Suprapubic skin (tissue), 4 donors: ENCODE results near the gene UBE2Z.

Experiments used
- CTCF ChIP-seq, 2 donors: fragments of 200-600 bp in 1 of 2; fragments of 450-650 bp in 1 of 2; sonication (generic) in 1 of 2; IDR thresholded peaks; one replicate each; pipeline ENCODE4 v1.5.1; 2016 to 2019; ENCODE audit warnings: antibody characterized with exemption in 2 of 2, mild to moderate bottlenecking in 1 of 2, moderate library complexity in 1 of 2
- POLR2A ChIP-seq, 2 donors: fragments of 450-650 bp; IDR thresholded peaks; one replicate each; pipeline ENCODE4 v1.6.1; 2017; ENCODE audit warnings: antibody characterized with exemption in 2 of 2, mild to moderate bottlenecking in 2 of 2, moderate library complexity in 2 of 2
- POLR2AphosphoS5 ChIP-seq, 3 donors: sonication (generic); formaldehyde crosslinking; IDR thresholded peaks; one replicate each; pipeline ENCODE4 v1.6.1; 2017; ENCODE audit warnings: antibody characterized with exemption in 3 of 3

- TF ChIP-seq CTCF (IDR thresholded peaks at IDR 0.05) (no peak), POLR2AphosphoS5 (IDR thresholded peaks at IDR 0.05) (no peak), POLR2A (IDR thresholded peaks at IDR 0.05) (no peak)
Measured at GRCh38 chr17:48915459-48916282, 7.5 kb downstream of the UBE2Z start.
